Left colon (tissue), 2 donors: ENCODE results near the gene RNF208. TPM values are rescaled to one million over a fixed set of nuclear protein-coding genes. Genes with fewer than 3 reads are reported as not detected.
A peak's percentile ranks its signal among the peaks of the same experiment; 100 is the strongest.
"Not testable (repeated sequence)": the region's sequence is repeated elsewhere in the genome, so short reads cannot be mapped to it uniquely, and the experiment has no call there.

Source experiments
- ATAC-seq: fragments of 200-7000 bp; cut with Tn5 transposase; one replicate; pipeline ENCODE4 v1.9.1; 2020; ENCODE audit warnings: mild to moderate bottlenecking, moderate library complexity
- DNase-seq, 2 donors: peaks; one replicate each; pipeline ENCODE4 v3.0.0-alpha.2; 2020
- intact Hi-C, 2 donors: fragments of 100-400 bp; cut with DNase I in 1 of 2; cut with micrococcal nuclease in 1 of 2; formaldehyde crosslinking; loops; one replicate each; pipeline versions ENCODE4 v1.11.2 to v1.14.0; 2022; cut with DNase I, micrococcal nuclease
- total RNA-seq, 2 donors: library from RNA; stranded (reverse); fragmentation: NEBNext Ultra II Directional; extraction: Animal tissue kit (Norgen Biotek cat#: 25700); gene quantifications; one replicate each; pipeline ENCODE4 v1.2.1, GENCODE V29; 2021
- donor health status: DM: no; HTN: no; CAD: no.
- donor health status: DM: yes; HTN: yes; CAD: no.

RNF208 gene
- total RNA-seq, 2 donors from 2014 or later: 5.1 to 9.7 TPM

DNA sequence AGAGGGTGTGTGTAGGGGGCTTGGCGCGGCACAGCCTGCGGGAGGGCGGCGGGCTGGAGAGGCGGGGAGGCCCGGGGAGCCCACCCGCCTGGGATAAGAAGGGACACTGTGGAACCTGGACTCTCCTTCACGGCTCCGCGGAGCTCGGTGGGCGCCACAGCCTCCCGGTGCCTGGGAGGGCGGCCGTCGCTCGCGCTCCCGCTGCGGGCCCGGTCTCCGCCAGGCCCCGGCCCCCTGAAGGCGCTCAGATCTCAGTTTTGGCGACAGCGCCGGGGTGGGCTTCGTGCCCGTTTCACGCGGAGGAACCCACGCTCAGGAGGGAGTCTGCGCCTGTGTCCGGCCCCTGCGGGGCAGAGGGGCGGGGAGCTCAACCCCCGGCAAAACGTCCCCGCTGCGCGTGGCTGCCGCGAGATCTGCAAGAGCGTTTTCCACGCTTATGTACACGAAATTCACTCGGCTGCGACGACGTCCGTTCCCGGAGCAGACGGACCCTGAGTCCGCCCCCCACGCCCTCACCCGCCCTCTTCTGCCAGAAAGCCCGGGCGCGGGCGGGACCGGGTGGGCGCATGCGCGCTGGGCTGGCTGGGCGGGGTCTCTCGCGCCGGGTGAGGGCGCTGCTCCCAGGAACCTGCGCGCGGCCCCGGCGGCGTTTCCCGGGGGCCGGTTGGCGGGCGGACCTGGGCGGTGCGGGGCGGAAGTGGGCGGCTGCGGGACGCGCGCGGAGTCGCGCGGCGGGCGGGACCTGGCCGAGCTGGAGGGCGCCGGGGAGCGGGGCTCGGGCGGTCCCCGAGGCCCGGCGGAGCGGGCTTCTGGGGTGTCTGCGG is 32.8 kb upstream of the RNF208 start, which contains the start of gene NELFB:
Gene NELFB, plus strand, starts transcription at position 704 of the 824 bp plus-strand sequence.
- DNase-seq: peak; percentile 90 to 96
- peak; percentile 84 for ATAC-seq
- intact Hi-C loops: no loop called here

DNA sequence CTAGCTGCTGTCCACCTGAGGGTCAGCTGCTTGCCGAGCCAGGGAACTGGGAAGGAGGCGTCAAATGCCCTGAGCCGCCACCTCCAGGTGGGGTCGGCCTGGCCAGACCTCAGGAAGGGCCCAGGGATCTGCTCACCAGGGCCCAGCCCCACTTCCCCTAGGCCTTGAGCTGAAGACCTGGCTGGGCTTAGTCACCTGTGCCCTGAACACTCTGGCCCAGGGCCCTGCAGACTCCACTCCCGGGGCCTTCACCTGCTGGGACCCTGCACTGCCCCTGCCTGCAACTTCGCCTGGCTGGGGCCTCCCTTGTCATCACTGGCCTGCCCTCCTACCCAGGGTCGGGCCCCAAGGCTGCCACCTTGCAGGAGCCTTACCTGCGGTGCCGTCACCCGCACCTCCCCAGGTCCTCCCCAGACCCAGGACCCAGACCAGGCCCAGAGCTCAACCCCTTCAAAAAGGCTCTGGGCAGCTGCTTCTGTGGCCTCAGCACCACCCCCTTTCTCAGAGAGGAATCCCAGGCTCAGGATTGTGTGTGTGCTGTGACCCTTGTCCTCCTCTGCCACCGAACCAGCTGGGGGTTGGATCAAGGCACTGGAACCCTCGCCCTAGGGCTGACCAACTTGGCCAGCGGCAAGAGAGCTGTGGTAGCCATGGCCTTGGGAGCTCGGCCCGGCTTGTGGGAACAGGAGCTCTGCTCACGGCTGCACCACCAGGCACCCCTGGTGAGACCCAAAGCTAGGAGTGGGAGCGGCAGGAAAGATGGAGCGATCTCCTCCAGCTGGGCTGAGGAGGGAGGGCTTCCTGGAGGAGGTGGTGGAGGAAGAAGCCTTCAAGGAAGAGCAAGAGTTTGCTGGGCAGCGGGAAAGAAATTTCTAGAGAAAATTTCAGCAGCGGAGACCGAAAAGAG is 31.9 kb upstream of the RNF208 start:
- DNase-seq: no peak
- intact Hi-C loops: no loop called here
- ATAC-seq: peak; percentile 49

DNA sequence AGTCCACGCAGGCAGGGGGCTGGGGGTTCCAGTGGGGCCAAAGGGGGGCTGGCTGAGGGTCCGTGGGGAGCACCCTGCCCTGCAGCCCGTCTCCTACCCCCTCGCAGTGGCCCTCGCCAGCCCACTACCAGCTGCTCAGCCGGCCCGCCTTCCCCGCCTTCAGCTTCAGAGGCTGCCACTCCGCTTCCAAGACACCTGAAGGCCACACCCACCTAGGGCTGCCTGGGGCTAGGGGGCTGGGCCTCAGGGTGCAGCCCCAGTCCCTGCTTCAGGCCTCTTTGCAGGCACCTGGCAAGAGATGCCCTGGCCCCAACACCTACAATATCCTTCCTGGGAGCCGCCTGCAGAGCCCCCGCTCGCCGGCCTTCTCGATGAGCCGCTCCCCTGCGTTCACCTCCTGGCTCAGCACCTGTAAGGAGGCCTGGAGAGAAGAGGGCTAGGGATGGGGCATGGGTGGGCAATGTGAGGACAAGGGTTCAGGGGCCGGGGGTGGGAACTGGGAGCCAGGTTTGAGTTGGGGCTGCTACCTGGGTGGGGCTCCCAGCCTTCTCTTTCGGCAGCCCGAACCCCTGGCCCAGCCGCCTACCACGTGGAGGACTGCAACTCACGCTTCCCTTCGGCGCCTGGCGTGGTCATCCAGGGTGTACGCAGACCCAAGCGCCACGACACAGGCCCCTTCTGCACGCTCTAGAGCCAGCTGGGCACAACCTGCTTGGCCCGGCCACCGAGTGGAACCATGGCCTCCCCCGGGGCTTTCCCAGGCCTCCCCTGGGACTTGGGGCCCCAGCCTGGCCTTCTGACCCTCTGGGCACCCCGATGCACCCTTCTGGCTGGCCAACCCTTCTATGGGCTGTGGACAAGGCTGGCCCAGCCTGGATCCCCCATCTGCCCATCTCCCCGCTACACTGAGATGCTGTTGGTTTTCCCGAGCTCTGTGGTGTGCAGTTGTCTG is 30.8 kb upstream of the RNF208 start:
- ATAC-seq: peak; percentile 36
- intact Hi-C loops: no loop called here
- DNase-seq: peak in 1 of 2 donors; percentile 52

DNA sequence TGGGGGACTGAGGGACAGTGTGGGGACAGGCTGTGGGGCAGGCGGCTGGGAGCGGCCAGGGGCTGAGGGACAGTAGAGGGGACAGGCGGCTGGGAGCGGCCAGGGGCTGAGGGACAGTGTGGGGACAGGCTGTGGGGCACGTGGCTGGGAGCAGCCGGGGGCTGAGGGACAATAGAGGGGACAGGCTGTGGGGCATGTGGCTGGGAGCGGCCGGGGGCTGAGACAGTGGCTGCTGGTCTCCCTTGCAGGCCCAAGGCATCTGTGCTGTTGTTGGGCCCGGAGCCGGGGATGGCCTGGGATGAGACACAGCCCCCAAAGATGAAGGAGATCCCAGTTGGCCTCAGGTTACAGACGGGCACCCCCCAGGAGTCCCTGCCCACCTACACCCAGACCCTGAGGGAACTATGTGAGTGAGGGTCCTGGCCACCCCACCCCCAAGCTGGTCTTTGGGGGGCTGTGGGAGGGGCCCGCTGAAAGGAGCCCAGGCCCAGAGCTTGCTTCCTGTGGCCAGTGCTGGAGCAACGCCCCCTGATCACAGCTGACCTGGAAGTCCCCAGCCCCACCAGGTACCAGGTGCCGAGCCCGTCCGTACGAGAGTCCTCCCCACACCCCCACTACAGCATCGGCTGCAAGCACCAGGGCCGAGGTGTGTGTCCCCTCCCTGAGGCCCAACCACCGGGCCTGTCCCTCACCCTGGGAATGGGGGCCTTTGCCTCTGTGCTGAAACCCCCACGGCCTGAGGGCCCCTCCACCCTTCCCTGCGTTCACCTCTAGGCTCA is 29.6 kb upstream of the RNF208 start:
- intact Hi-C loops: no loop called here
- DNase-seq (no peak), ATAC-seq (no peak)

DNA sequence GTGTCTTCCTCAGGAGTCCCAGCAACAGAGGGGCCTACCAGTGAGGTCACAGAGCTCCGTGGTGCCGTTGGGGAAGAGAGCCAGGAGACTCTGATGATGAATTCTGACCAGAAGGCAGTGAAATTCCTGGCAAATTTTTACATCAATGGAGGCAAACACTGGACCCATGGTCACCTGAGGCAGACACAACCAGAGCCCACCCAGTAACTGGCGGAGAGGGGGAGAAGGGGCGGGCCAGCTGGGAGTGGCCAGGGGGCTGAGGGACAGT is 29.1 kb upstream of the RNF208 start, which contains the start of gene STPG3:
Gene STPG3, plus strand, starts transcription at position 93 of the 268 bp plus-strand sequence. Its CDS starts 1 bp downstream, at position 94.
- DNase-seq (no peak), ATAC-seq (no peak)
- intact Hi-C loops: no loop called here

DNA sequence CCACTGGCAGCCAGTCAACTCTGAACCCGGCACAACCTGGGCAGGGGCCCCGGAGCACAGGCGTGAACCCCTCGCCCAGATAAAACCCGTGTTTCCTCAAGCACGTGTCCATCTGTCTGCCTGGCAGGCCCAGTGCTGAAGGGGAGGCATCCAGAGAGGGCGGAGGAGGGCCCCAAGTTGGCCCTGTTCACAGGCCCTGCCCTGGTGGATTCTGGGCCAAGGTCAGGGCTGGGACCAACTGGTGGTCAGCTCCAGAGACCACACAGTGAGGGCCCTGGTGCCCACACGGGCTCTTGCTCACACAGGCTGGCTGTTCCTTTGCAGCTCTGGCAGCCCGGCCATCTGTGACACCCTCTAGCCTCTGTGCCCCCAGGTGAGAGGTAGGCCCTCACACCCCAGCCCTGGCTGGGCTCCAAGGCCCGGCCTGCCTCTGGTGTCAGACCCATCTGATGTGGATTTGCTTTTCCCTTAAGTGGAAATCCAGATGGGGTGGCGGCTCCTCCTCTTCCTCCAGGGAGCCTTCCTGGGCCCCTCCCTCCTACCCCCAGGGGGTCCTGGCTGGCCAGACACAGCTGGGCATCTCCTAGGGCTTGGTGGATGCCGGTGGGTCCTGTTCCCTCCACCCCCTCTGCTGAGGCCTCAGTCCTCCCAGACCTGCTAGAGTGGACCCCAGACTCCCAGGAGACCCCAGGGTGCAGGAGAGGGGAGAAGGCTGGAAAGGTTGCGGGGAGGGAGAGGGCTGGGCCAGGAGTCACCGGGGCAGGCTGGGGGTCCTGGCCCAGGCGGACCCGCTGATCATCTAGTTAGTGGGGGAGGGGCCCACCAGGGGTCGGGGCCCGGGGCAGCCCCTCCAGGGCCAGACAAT is 28.5 kb upstream of the RNF208 start:
- intact Hi-C loops: no loop called here
- ATAC-seq (no peak), DNase-seq (no peak)

DNA sequence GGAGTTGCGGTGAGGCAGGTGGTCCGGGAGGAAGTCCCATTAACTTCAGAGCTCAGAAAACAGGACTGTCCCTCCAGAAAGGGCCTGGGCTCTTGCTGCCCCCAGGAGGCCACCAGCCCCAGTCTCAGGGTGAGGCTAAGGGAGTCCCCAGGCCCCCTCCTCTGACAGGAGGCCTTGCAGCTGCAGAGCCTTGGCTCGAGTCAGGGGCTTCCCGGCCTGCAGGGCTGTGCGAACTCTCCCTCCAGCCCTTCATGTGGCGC is 25.8 kb upstream of the RNF208 start:
- DNase-seq: no peak
- no peak for ATAC-seq
- intact Hi-C loops: no loop called here

DNA sequence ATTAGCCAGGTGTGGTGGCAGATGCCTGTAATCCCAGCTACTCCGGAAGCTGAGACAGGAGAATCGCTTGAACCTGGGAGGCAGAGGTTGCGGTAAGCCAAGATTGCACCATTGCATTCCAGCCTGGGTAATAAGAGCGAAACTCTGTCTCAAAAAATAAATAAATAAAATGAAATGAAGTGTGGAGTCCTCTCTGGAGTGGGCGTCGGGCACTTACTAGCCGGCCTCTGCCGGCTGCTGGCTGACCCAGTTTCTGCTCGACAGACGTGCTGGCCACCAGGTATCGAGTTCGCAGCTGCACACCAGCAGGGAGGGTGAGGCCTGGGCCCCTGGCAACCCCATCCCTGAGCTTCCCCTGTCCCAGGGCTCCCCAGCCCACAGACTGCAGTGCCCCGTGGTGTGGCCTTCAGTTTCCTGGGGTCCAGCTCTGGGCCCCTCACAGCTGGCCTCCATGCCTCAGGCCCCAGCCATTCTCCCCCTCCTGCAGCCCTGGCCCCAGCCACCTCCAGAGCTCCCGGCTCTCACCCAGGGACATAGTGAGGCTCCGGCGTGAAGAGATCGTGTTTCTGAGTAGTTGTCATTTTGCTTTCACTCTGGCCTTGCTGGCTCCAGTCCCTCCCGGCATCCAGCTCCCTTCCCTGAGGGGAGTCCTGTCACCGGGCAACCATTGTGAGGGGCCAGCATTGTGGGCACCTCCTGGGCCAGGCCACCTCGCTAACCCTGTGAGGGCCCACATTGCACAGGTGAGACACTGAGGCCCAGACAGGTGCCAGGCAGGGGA is 25.3 kb upstream of the RNF208 start:
- intact Hi-C loops: no loop called here
- ATAC-seq (no peak), DNase-seq (no peak)

DNA sequence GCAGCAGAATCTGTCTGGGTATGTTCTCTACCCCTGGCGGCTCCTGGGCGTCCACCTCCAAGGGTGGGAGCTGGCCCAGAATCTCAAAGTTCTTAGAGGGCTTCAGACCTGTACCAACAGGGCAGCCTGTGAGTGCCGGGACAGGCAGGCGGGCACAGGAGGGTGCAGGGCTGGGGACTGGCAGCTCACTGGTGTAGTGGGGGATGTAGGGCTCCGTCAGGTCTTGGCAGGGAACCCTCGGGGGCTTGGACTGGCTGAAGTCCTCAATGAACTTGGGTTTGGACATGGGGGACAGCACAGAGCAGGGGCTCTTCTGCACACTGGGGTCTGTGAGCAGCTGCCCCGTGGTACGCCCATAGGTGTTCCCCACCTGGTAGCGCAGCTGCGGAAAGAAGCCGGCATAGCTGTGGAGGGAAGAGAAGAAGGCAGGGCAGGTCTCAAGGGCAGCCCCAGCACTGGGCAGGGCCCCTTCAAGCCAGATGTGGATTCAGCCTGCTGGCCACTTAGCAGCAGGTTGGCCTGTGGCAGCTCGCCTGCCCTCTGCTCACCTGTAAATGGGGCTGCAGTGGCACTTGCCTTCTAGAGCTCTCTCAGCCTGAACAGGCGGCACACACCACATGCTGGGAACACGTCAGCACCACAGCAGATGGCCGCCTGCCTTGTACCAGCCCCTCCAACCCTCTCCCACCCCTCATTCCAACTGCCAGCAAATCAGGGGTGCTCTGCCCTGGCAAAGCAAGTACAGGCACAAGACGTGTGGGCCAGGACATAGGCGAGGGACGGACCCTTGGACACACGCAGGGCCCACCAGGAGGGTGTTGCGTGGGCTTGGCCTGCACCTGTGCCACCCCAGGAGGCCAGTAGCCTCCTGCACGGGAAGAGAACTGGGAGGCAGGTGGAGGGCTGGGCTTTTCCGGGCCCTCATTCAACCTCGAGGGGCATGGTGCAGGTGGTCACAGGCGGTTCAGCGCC is 23.7 kb upstream of the RNF208 start:
- ATAC-seq (no peak), DNase-seq (no peak)
- intact Hi-C loops: no loop called here

DNA sequence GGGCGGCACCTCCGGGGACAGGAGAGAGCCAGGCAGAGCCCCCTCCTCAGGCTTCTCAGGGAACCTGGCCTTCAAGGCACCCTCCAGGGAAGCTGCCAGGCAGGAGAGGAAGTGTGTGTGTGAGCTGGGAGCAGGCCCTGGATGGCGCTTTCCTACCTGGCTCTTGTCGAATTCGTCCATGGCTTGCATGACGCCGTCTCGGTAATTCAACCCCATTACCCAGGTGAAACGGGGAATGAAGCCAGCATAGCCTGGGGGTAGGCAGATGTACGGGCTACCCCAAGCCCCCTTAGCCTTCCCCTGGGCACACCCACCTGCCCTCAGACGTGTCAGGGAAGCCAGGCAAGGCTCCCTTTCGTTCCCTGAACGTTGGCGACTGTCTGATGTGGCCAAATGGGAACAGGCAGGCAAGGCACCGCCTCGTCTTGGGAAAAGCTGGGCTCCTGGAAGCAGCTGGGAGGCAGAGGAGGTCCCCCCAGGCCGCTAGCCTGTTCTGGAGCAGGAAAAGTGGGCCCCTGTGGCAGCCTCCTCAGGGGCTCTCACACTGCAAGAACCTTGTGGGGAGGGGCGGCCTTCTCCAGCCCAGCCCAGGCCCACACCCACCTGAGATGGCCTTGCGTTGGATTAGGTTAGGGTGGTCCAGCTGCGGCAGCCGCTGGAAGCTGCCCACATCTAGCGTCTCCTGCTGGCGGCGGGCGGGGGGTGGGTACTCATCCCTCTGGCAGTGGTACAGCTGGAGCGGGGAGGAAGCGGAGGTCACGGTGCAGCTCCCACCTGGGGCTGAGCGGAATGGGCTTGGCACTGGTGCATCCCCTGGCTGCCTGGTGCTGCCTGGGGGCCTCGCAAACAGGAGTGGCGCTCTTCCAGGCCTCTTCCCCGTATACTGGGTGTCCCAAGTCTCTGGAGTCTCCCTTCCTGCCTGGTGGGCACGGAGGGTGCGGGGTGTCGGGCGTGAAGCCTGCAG is 22.7 kb upstream of the RNF208 start:
- ATAC-seq (no peak), DNase-seq (no peak)
- intact Hi-C loops: no loop called here

DNA sequence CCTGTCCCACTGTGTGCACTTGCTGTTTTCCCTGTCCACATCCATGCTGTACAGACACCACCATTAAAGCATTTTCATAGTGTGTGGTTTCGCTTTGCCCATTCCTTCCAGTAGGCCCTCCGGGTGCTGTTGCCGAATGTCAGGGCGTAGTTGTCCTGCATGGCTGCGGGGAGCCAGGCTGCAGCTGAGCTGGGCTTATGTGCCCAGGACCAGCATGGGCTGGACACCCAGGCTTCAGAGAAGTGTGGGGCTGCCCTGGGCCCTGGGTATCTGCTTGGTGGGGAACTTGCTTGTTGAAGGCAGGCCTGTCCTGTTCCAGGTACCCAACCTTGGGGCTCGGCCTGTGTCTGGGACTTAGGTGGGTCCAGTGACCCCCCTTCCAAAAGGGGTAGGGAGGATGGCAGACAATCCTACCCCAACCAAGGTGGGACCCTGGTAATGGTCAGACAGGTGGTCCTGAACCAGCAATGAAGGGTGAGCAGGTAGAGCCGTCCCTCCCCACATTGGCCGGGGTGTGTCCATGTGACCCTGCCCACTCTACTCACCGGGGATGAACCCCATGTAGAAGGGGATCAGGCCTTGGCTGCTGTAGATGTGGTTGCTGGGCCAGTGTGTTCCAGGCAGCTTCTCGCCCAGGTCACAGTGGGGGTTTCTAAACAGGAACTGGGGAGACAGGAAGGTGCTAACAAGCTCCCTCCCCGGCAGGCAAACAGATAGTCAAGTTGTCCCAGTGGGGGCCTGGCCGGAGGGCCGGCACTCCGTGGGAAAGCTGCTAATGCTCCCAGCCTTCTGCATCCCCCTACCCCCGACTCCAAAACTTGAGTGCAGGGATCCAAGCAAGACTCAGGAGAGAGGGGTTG is 21.8 kb upstream of the RNF208 start:
- intact Hi-C loops: no loop called here
- ATAC-seq: no peak

DNA sequence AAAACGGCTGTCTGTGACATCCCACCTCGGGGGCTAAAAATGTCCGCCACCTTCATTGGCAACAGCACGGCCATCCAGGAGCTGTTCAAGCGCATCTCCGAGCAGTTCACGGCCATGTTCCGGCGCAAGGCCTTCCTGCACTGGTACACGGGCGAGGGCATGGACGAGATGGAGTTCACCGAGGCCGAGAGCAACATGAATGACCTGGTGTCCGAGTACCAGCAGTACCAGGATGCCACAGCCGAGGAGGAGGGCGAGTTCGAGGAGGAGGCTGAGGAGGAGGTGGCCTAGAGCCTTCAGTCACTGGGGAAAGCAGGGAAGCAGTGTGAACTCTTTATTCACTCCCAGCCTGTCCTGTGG is 21.2 kb upstream of the RNF208 start:
- intact Hi-C loops, DNase-seq, ATAC-seq: not testable (repeated sequence)

More for the DNA sequence above, 21.8 kb upstream of the RNF208 start:
- DNase-seq: no peak

DNA sequence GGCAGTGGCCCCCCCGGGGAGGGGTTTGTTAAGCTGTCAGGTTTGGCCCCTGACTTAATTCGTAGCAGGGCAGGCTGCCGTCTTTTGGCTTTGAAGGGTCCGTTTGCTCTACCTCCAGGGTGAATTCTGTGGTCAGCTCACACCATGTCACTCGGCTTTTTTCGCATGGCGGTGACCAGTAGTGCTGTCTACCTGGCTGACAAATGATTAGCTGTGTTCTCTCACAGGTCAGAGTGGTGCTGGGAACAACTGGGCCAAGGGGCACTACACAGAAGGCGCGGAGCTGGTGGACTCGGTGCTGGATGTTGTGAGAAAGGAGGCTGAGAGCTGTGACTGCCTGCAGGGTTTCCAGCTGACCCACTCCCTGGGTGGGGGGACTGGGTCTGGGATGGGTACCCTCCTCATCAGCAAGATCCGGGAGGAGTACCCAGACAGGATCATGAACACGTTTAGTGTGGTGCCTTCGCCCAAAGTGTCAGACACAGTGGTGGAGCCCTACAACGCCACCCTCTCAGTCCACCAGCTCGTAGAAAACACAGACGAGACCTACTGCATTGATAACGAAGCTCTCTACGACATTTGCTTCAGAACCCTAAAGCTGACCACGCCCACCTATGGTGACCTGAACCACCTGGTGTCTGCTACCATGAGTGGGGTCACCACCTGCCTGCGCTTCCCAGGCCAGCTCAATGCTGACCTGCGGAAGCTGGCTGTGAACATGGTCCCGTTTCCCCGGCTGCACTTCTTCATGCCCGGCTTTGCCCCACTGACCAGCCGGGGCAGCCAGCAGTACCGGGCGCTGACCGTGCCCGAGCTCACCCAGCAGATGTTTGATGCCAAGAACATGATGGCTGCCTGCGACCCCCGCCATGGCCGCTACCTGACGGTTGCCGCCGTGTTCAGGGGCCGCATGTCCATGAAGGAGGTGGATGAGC is 20.5 kb upstream of the RNF208 start:
- no peak for DNase-seq
- intact Hi-C loops: no loop called here
- ATAC-seq: no peak
